C4-2B (cell line): ENCODE measurements around the gene OTOG.

Experiments
- ZFX ChIP-seq: fragments of 450-650 bp; IDR thresholded peaks from 2 replicates; pipeline ENCODE4 v1.6.1; 2017
- TF ChIP-seq, protein P1 (sequence below): fragments of 450-650 bp; conservative IDR thresholded peaks from 2 replicates; pipeline ENCODE4 v1.5.1; 2017; ENCODE audit warnings: mild to moderate bottlenecking

DNA sequence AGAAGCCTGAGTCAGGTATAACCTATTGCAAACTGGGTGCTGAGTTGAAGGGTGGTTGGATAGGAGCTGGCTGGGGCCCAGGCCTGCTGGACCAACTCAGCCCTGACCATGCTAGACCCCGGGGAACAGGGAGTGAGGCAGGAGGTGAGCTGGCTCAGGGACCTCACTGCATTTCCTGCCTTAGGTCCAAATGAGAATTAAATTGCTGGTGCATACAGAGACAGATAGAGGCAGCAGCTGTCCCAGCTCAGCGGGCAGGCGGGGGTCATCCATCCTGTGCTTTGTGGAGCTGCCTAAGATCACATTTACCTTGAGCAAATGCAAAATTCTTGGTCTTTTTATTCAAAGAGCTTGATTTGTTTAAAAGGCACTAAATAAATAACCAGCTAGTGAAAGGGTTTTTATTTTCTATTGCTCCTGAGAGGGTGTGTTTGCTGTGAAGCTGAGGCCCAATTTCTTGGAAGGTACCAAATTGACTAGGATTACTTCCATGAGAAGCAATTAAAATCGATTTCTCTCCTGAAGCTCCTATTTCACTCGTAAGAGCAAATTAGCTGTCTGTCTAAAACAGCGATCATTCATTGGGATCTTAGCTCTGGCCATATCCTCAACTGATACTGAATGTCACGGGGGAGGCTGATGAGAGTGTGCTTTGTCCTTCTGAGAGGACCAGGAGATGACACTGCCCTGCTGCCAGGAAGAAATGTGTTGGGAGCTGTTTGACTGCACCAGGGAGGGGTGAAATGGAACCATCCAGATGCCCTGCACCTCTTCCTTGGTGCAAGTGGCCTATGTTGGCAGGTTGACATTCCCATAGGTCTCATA, 27.8 kb upstream of the OTOG start:
- TF ChIP-seq, protein P1, sequence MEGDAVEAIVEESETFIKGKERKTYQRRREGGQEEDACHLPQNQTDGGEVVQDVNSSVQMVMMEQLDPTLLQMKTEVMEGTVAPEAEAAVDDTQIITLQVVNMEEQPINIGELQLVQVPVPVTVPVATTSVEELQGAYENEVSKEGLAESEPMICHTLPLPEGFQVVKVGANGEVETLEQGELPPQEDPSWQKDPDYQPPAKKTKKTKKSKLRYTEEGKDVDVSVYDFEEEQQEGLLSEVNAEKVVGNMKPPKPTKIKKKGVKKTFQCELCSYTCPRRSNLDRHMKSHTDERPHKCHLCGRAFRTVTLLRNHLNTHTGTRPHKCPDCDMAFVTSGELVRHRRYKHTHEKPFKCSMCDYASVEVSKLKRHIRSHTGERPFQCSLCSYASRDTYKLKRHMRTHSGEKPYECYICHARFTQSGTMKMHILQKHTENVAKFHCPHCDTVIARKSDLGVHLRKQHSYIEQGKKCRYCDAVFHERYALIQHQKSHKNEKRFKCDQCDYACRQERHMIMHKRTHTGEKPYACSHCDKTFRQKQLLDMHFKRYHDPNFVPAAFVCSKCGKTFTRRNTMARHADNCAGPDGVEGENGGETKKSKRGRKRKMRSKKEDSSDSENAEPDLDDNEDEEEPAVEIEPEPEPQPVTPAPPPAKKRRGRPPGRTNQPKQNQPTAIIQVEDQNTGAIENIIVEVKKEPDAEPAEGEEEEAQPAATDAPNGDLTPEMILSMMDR: no peak
- TF ChIP-seq ZFX: no peak
